CD14-positive monocyte (primary cell): ENCODE results near the gene DPCD. TPM values are rescaled to one million over a fixed set of nuclear protein-coding genes. Genes with fewer than 3 reads are reported as not detected.

Source experiments
- DNase-seq, 3 donors: peaks; one replicate each; pipeline ENCODE4 v3.0.0-alpha.2; 2011 to 2022
- H2AFZ ChIP-seq: 2 replicates; pipeline ENCODE4 v1.6.0; 2012; ENCODE audit warnings: mild to moderate bottlenecking, low read depth, low read length, inconsistent platforms; ENCODE audit not compliant: insufficient read depth, poor library complexity, severe bottlenecking
- H3K27ac ChIP-seq, 2 donors: 1 replicate in 1 of 2; 2 replicates in 1 of 2; pipeline ENCODE4 v1.5.1; 2012 to 2013; ENCODE audit warnings: low read length in 2 of 2, control low read depth in 1 of 2, inconsistent platforms in 1 of 2, low read depth in 1 of 2, mild to moderate bottlenecking in 1 of 2
- H3K27me3 ChIP-seq, 2 donors: one replicate each; pipeline versions ENCODE4 v1.6.0 to v1.6.1; 2011 to 2013; ENCODE audit warnings: low read length in 2 of 2; ENCODE audit not compliant: control insufficient read depth in 2 of 2, insufficient read depth in 2 of 2
- H3K36me3 ChIP-seq, 2 donors: replicated peaks in 1 of 2; 1 replicate in 1 of 2; 2 replicates in 1 of 2; pipeline versions ENCODE4 v1.5.1 to v1.6.1; 2012 to 2013; ENCODE audit warnings: low read length in 2 of 2, control low read depth in 1 of 2, inconsistent platforms in 1 of 2, mild to moderate bottlenecking in 1 of 2; ENCODE audit not compliant: insufficient read depth in 2 of 2, control insufficient read depth in 1 of 2
- H3K4me1 ChIP-seq, 2 donors: 1 replicate in 1 of 2; 2 replicates in 1 of 2; pipeline versions ENCODE4 v1.5.1 to v1.6.1; 2012 to 2013; ENCODE audit warnings: low read length in 2 of 2, control low read depth in 1 of 2, inconsistent platforms in 1 of 2, mild to moderate bottlenecking in 1 of 2, moderate library complexity in 1 of 2; ENCODE audit not compliant: insufficient read depth in 2 of 2, control insufficient read depth in 1 of 2
- H3K4me2 ChIP-seq: replicated peaks from 2 replicates; pipeline ENCODE3; 2012; ENCODE audit warnings: low read length, moderate library complexity, mild to moderate bottlenecking; ENCODE audit not compliant: poor library complexity, severe bottlenecking; ENCODE audit errors: extremely low read depth
- H3K4me3 ChIP-seq, 3 experiments: fragments of 200-600 bp in 1 of 3; sonication (generic) in 1 of 3; replicated peaks in 1 of 3; 1 replicate in 2 of 3; 2 replicates in 1 of 3; pipeline ENCODE4 v1.5.1; 2011 to 2013; ENCODE audit warnings: low read length in 3 of 3, mild to moderate bottlenecking in 3 of 3, control low read depth in 2 of 3, low read depth in 2 of 3, inconsistent platforms in 1 of 3, moderate library complexity in 1 of 3
- H3K79me2 ChIP-seq: 2 replicates; pipeline ENCODE4 v1.6.0; 2012; ENCODE audit warnings: mild to moderate bottlenecking, control low read depth, inconsistent platforms, low read length, moderate library complexity; ENCODE audit not compliant: insufficient read depth
- H3K9ac ChIP-seq: 2 replicates; pipeline ENCODE4 v1.6.0; 2017; ENCODE audit warnings: low read length, mild to moderate bottlenecking; ENCODE audit not compliant: insufficient read depth, poor library complexity, severe bottlenecking
- H3K9me3 ChIP-seq, 2 donors: replicated peaks in 1 of 2; 1 replicate in 1 of 2; 2 replicates in 1 of 2; pipeline versions ENCODE4 v1.5.1 to v1.6.1; 2012 to 2013; ENCODE audit warnings: low read length in 2 of 2, control low read depth in 1 of 2; ENCODE audit not compliant: control insufficient read depth in 1 of 2, insufficient read depth in 1 of 2
- H4K20me1 ChIP-seq: 2 replicates; pipeline ENCODE4 v1.6.0; 2012; ENCODE audit warnings: mild to moderate bottlenecking, low read length, control low read depth, moderate library complexity; ENCODE audit not compliant: insufficient read depth
- H3K27ac Mint-ChIP-seq, 7 donors: one replicate each; pipeline ENCODE4 v1.8.0; 2020; ENCODE audit warnings: mild to moderate bottlenecking in 7 of 7, mixed read lengths in 7 of 7, moderate library complexity in 6 of 7, inconsistent platforms in 2 of 7
- H3K27me3 Mint-ChIP-seq, 3 donors: one replicate each; pipeline ENCODE4 v1.8.0; 2021 to 2022; ENCODE audit warnings: low read depth in 3 of 3, mild to moderate bottlenecking in 3 of 3, mixed read lengths in 3 of 3, moderate library complexity in 3 of 3, inconsistent platforms in 1 of 3
- H3K36me3 Mint-ChIP-seq, 2 donors: one replicate each; pipeline ENCODE4 v1.8.0; 2020; ENCODE audit warnings: mixed read lengths in 2 of 2, inconsistent platforms in 1 of 2, mild to moderate bottlenecking in 1 of 2
- H3K4me1 Mint-ChIP-seq: one replicate; pipeline ENCODE4 v1.8.0; 2020; ENCODE audit warnings: mild to moderate bottlenecking, mixed read lengths
- H3K4me3 Mint-ChIP-seq, 2 donors: one replicate each; pipeline ENCODE4 v1.8.0; 2020; ENCODE audit warnings: mild to moderate bottlenecking in 2 of 2, mixed read lengths in 2 of 2, moderate library complexity in 1 of 2
- H3K9me3 Mint-ChIP-seq, 7 donors: one replicate each; pipeline ENCODE4 v1.8.0; 2020 to 2022; ENCODE audit warnings: mixed read lengths in 7 of 7, mild to moderate bottlenecking in 6 of 7, moderate library complexity in 6 of 7, inconsistent platforms in 2 of 7
- CTCF ChIP-seq: fragments of 200-600 bp; IDR thresholded peaks from one replicate; pipeline ENCODE4 v1.8.0; 2022; ENCODE audit warnings: antibody characterized with exemption, mild to moderate bottlenecking
- WGBS: methylation state at CpG from one replicate; pipeline ENCODE4 v1.1.5; 2013; ENCODE audit warnings: missing lambda C conversion rate; ENCODE audit not compliant: insufficient coverage; 5-methylcytosine and 5-hydroxymethylcytosine counted together
- intact Hi-C, 2 donors: fragments of 100-400 bp; cut with micrococcal nuclease; formaldehyde crosslinking; loops; one replicate each; pipeline versions ENCODE4 v1.15.0 to v1.15.1; 2023
- polyA plus RNA-seq, 3 donors: library from polyadenylated mRNA; depleted of rRNA in 1 of 3; unstranded in 2 of 3; stranded (reverse) in 1 of 3; fragments of 300-500 nt in 2 of 3; fragments of >200 nt in 1 of 3; fragmentation: Illumina TruSeq in 2 of 3; gene quantifications; 1 replicate in 2 of 3; 2 replicates in 1 of 3; pipeline ENCODE4 v1.2.3, GENCODE V29; 2012 to 2021

The DPCD gene
- polyA plus RNA-seq, 3 donors, result 8.6 to 17.0 (median 9.0) TPM

- Mint-ChIP-seq H3K4me3 (no peak overlapping the region), H3K4me1 (peaks cover 1% of the 10 kb centered on the region), H3K27me3 (peaks cover 0 to 1% (median 0%) of the 10 kb centered on the region in 3 donors), H3K36me3 (peaks cover 71 to 85% of the 10 kb centered on the region in 2 donors), H3K27ac (no peak overlapping the region), H3K9me3 (no peaks in the 10 kb centered on the region)
- no peaks in the 10 kb centered on the region for H3K27me3 ChIP-seq
- intact Hi-C loops, result no loop called here
- TF ChIP-seq CTCF, result no peak
- peaks cover 74 to 89% of the 10 kb centered on the region in 2 donors for H3K36me3 ChIP-seq
- H3K4me3 ChIP-seq, result no peak overlapping the region
- no peaks in the 10 kb centered on the region for H3K79me2 ChIP-seq
- no peak overlapping the region for H3K4me2 ChIP-seq
- 99% methylated on average over 8 of the region's 10 CpGs for WGBS
- no peak overlapping the region for H3K9ac ChIP-seq
- H3K4me1 ChIP-seq, result no peaks in the 10 kb centered on the region
- DNase-seq, result no peak
- H3K9me3 ChIP-seq, result no peaks in the 10 kb centered on the region
- no peaks in the 10 kb centered on the region for H4K20me1 ChIP-seq
- H2AFZ ChIP-seq, result no peak overlapping the region
- H3K27ac ChIP-seq, result no peak overlapping the region
Measured at GRCh38 chr10:101580486-101581399, 7.4 kb upstream of the DPCD start.

GRCh38 chr10:101585841-101586240 is 2.3 kb upstream of the DPCD start:
- Histone ChIP-seq H2AFZ (no peak overlapping the region), H3K27me3 (no peaks in the 10 kb centered on the region), H3K36me3 (peaks cover 38 to 45% of the 10 kb centered on the region in 2 donors), H3K9ac (no peak overlapping the region), H3K4me1 (peaks cover 19 to 25% of the 10 kb centered on the region in 2 donors), H3K4me3 (no peak overlapping the region), H3K79me2 (peaks cover 20% of the 10 kb centered on the region), H4K20me1 (no peaks in the 10 kb centered on the region), H3K27ac (no peak overlapping the region), H3K4me2 (no peak overlapping the region), H3K9me3 (no peaks in the 10 kb centered on the region)
- H3K27me3 Mint-ChIP-seq, result peaks cover 0 to 1% (median 0%) of the 10 kb centered on the region in 3 donors
- no peak overlapping the region for H3K27ac Mint-ChIP-seq
- no peaks in the 10 kb centered on the region for H3K9me3 Mint-ChIP-seq
- no peak overlapping the region for H3K4me3 Mint-ChIP-seq
- H3K36me3 Mint-ChIP-seq, result peaks cover 42% of the 10 kb centered on the region in 2 donors
- TF ChIP-seq CTCF, result no peak
- H3K4me1 Mint-ChIP-seq, result peaks cover 22% of the 10 kb centered on the region
- intact Hi-C loops, result loop anchor here in 1 of 2 donors (5.0 kb wide), 1 partner anchor 234 kb away; the partner anchor contains the start of gene BTRC
- no peak for DNase-seq
- WGBS, result 99% methylated on average over 9 of the region's 9 CpGs
